ENCODE results near the gene RHOH. TPM values are rescaled to one million over a fixed set of nuclear protein-coding genes. Genes with fewer than 3 reads are reported as not detected.
"Not testable (repeated sequence)": the region's sequence is repeated elsewhere in the genome, so short reads cannot be mapped to it uniquely, and the experiment has no call there.

Gene RHOH
- total RNA-seq, 2 donors from 2014 or later, result 0.47 to 1.2 TPM

- no peak overlapping the region for H3K27ac ChIP-seq
Observed at GRCh38 chr4:40283413-40283812, 86.6 kb downstream of the RHOH start.

GRCh38 chr4:40283968-40284367 is 87.1 kb downstream of the RHOH start:
- no peaks in the 10 kb centered on the region for H3K4me1 ChIP-seq
- no peaks in the 10 kb centered on the region for H3K27me3 ChIP-seq
- no peaks in the 10 kb centered on the region for H3K36me3 ChIP-seq
- H3K4me3 ChIP-seq, result no peak overlapping the region
- no peak for TF ChIP-seq CTCF (IDR thresholded peaks at IDR 0.05)
- no peaks in the 10 kb centered on the region for H3K9me3 ChIP-seq
- DNase-seq (ENCODE audit: low spot score), result no peak
- no peak overlapping the region for H3K27ac ChIP-seq

More at GRCh38 chr4:40283413-40283812, 86.6 kb downstream of the RHOH start:
- H3K9me3 ChIP-seq, result no peaks in the 10 kb centered on the region
- no peaks in the 10 kb centered on the region for H3K36me3 ChIP-seq
- H3K4me1 ChIP-seq, result no peaks in the 10 kb centered on the region
- no peaks in the 10 kb centered on the region for H3K27me3 ChIP-seq
- H3K4me3 ChIP-seq, result no peak overlapping the region
- DNase-seq (ENCODE audit: low spot score), result no peak
- no peak for TF ChIP-seq CTCF (IDR thresholded peaks at IDR 0.05)

GRCh38 chr4:40285692-40286091 is 88.9 kb downstream of the RHOH start:
- Histone ChIP-seq H3K4me1 (no peaks in the 10 kb centered on the region), H3K27me3 (no peaks in the 10 kb centered on the region), H3K27ac (no peak overlapping the region), H3K36me3 (no peaks in the 10 kb centered on the region), H3K9me3 (no peaks in the 10 kb centered on the region), H3K4me3 (no peak overlapping the region)
- no peak for DNase-seq (ENCODE audit: low spot score)
- no peak for TF ChIP-seq CTCF (IDR thresholded peaks at IDR 0.05)

- no peaks in the 10 kb centered on the region for H3K9me3 ChIP-seq
- TF ChIP-seq CTCF (IDR thresholded peaks at IDR 0.05), result no peak
- no peaks in the 10 kb centered on the region for H3K36me3 ChIP-seq
- H3K4me1 ChIP-seq, result no peaks in the 10 kb centered on the region
- no peaks in the 10 kb centered on the region for H3K27me3 ChIP-seq
- H3K27ac ChIP-seq, result no peak overlapping the region
- DNase-seq (ENCODE audit: low spot score), result no peak
- H3K4me3 ChIP-seq, result no peak overlapping the region
Observed at GRCh38 chr4:40288566-40288965, 91.7 kb downstream of the RHOH start.

GRCh38 chr4:40289366-40290188 is 92.7 kb downstream of the RHOH start:
- Histone ChIP-seq H3K9me3 (no peaks in the 10 kb centered on the region), H3K27me3 (no peaks in the 10 kb centered on the region), H3K36me3 (no peaks in the 10 kb centered on the region), H3K27ac (no peak overlapping the region), H3K4me1 (no peaks in the 10 kb centered on the region), H3K4me3 (no peak overlapping the region)
- no peak for DNase-seq (ENCODE audit: low spot score)
- TF ChIP-seq CTCF (IDR thresholded peaks at IDR 0.05), result no peak

GRCh38 chr4:40290611-40291186 is 93.9 kb downstream of the RHOH start:
- not testable (repeated sequence) for DNase-seq (ENCODE audit: low spot score); H3K27ac ChIP-seq; H3K4me1 ChIP-seq; H3K36me3 ChIP-seq; H3K27me3 ChIP-seq; H3K9me3 ChIP-seq; H3K4me3 ChIP-seq
